Prostate gland (tissue), 2 donors: Measurements from ENCODE around the gene ST8SIA1. TPM values are rescaled to one million over a fixed set of nuclear protein-coding genes. Genes with fewer than 3 reads are reported as not detected.

Experiments used
- DNase-seq: peaks from one replicate; pipeline ENCODE4 v3.0.0-alpha.2; 2019; ENCODE audit warnings: low spot score
- H3K27ac ChIP-seq, 2 donors: fragments of 200-600 bp; sonication (generic); 2 replicates each; pipeline ENCODE4 v1.5.1; 2017 to 2019
- H3K27me3 ChIP-seq: fragments of 200-600 bp; sonication (generic); replicated peaks from 2 replicates; pipeline ENCODE4 v1.5.1; 2019; ENCODE audit not compliant: insufficient read depth
- H3K36me3 ChIP-seq, 2 donors: fragments of 200-600 bp; sonication (generic); 1 replicate in 1 of 2; 2 replicates in 1 of 2; pipeline versions ENCODE4 v1.5.1 to v1.8.1; 2017 to 2019
- H3K4me1 ChIP-seq: fragments of 200-600 bp; sonication (generic); replicated peaks from 2 replicates; pipeline ENCODE4 v1.5.1; 2019
- H3K4me3 ChIP-seq, 2 donors: fragments of 200-600 bp; sonication (generic); 2 replicates each; pipeline ENCODE4 v1.5.1; 2017 to 2019
- H3K9me3 ChIP-seq: fragments of 200-600 bp; sonication (generic); 2 replicates; pipeline ENCODE4 v1.5.1; 2017
- POLR2A ChIP-seq: fragments of 450-650 bp; IDR thresholded peaks from one replicate; pipeline ENCODE4 v1.6.1; 2016; ENCODE audit warnings: antibody characterized with exemption, mild to moderate bottlenecking
- POLR2AphosphoS5 ChIP-seq: sonication (generic); formaldehyde crosslinking; IDR thresholded peaks from one replicate; pipeline ENCODE4 v1.6.1; 2017; ENCODE audit warnings: antibody characterized with exemption
- WGBS: methylation state at CpG from one replicate; pipeline ENCODE4 v1.1.5; 2018; 5-methylcytosine and 5-hydroxymethylcytosine counted together
- intact Hi-C: fragments of 100-400 bp; cut with DNase I; formaldehyde crosslinking; loops from one replicate; pipeline ENCODE4 v1.14.2; 2022
- total RNA-seq, 2 donors: library from RNA; depleted of rRNA; stranded (reverse); fragments of >200 nt; gene quantifications; one replicate each; pipeline ENCODE4 v1.1.0, GENCODE V29; 2016
- TF ChIP-seq, protein P1 (sequence below), 4 experiments: fragments of 200-600 bp in 2 of 4; fragments of 450-650 bp in 2 of 4; sonication (generic) in 2 of 4; IDR thresholded peaks; 1 replicate in 3 of 4; 2 replicates in 1 of 4; pipeline ENCODE4 v1.5.1; 2016 to 2019; ENCODE audit warnings: antibody characterized with exemption in 4 of 4, mild to moderate bottlenecking in 2 of 4, moderate library complexity in 2 of 4

Gene ST8SIA1
- total RNA-seq, 2 donors from 2014 or later = 17.7 to 18.8 TPM

DNA sequence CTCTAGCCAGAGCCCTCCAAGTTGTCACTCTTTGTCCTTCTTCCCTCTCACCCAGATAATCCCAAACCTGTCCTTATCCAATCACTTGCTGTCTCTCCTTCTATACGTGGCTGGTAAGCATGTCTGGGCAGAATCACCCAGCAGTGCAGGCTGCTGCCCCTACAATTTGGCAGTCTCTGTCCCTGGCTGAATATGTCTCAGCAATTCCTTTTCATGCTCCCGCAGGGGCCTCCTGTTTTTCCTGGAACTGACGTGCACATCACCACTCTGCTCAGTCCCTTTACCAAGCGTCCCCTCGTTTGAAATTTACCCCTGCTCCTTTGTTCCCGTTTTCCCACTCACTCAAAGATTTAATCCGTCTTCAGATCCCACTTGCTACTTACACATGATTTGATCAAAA is 80.0 kb downstream of the ST8SIA1 start:
- no peaks in the 10 kb centered on the region for H3K27me3 ChIP-seq
- H3K27ac ChIP-seq = no peak overlapping the region
- DNase-seq = no peak
- TF ChIP-seq, protein P1, sequence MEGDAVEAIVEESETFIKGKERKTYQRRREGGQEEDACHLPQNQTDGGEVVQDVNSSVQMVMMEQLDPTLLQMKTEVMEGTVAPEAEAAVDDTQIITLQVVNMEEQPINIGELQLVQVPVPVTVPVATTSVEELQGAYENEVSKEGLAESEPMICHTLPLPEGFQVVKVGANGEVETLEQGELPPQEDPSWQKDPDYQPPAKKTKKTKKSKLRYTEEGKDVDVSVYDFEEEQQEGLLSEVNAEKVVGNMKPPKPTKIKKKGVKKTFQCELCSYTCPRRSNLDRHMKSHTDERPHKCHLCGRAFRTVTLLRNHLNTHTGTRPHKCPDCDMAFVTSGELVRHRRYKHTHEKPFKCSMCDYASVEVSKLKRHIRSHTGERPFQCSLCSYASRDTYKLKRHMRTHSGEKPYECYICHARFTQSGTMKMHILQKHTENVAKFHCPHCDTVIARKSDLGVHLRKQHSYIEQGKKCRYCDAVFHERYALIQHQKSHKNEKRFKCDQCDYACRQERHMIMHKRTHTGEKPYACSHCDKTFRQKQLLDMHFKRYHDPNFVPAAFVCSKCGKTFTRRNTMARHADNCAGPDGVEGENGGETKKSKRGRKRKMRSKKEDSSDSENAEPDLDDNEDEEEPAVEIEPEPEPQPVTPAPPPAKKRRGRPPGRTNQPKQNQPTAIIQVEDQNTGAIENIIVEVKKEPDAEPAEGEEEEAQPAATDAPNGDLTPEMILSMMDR (IDR thresholded peaks at IDR 0.05) = no peak
- TF ChIP-seq POLR2A (no peak), POLR2AphosphoS5 (no peak)
- no peaks in the 10 kb centered on the region for H3K4me1 ChIP-seq
- 42% methylated on average over 7 of the region's 7 CpGs for WGBS
- H3K9me3 ChIP-seq = no peaks in the 10 kb centered on the region
- H3K36me3 ChIP-seq = no peaks in the 10 kb centered on the region
- H3K4me3 ChIP-seq = no peak overlapping the region
- intact Hi-C loops = no loop called here

DNA sequence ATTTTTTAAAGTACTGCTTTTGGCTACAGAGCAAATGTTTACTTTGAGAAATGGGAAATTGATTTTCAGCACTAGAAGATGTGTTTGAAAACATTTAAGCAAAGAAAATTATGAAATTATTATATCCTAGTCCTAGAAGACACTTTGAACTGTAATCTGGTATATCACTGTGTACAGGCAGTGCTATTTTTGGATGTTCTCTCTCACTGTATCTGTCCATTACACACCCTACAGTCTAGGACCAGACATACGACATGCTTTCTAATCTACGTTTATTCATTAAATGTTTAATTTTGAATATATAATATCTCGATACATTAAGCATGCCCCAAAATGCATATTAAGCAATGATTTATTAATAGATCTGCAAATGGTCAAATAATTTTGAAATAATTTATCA is 82.5 kb downstream of the ST8SIA1 start:
- no peak overlapping the region for H3K4me3 ChIP-seq
- H3K27ac ChIP-seq = no peak overlapping the region
- DNase-seq = no peak
- H3K4me1 ChIP-seq = no peaks in the 10 kb centered on the region
- intact Hi-C loops = no loop called here
- no peaks in the 10 kb centered on the region for H3K27me3 ChIP-seq
- H3K9me3 ChIP-seq = no peaks in the 10 kb centered on the region
- TF ChIP-seq, protein P1 (IDR thresholded peaks at IDR 0.05) = no peak
- TF ChIP-seq POLR2AphosphoS5 (no peak), POLR2A (no peak)
- 61% methylated on average over 3 of the region's 3 CpGs for WGBS
- H3K36me3 ChIP-seq = no peaks in the 10 kb centered on the region

DNA sequence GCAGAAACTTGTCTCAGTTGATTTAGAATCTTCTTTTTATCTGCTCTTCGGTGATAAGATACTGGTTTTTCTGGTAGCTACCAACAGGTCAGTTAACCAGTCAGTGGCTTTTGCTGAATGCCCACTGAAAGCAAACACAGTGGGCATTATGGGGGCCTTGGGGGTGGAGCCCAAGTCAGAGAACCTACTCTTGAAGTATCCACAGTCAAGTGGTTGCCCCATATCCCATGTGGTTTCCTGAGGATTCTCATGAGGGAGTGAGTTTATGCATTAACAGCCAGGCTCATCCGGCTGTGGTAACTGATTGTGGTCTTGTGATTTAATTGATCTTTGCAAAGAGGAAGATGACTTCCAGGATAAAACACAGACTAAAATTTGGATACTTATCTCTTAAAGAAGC is 83.7 kb downstream of the ST8SIA1 start:
- Histone ChIP-seq H3K4me3 (no peak overlapping the region), H3K36me3 (no peaks in the 10 kb centered on the region), H3K4me1 (no peaks in the 10 kb centered on the region), H3K27me3 (no peaks in the 10 kb centered on the region), H3K27ac (no peak overlapping the region), H3K9me3 (no peaks in the 10 kb centered on the region)
- no peak for TF ChIP-seq POLR2AphosphoS5
- intact Hi-C loops = no loop called here
- WGBS = 57% methylated on average over 2 of the region's 2 CpGs
- no peak for DNase-seq

GRCh38 chr12:22248571-22249115 is 85.9 kb downstream of the ST8SIA1 start:
- intact Hi-C loops = no loop called here
- Histone ChIP-seq H3K4me3 (no peak overlapping the region), H3K9me3 (no peaks in the 10 kb centered on the region), H3K4me1 (no peaks in the 10 kb centered on the region), H3K36me3 (no peaks in the 10 kb centered on the region), H3K27me3 (no peaks in the 10 kb centered on the region), H3K27ac (no peak overlapping the region)
- no peak for DNase-seq
- no peak for TF ChIP-seq POLR2A
- TF ChIP-seq, protein P1 (IDR thresholded peaks at IDR 0.05) = no peak
- no peak for TF ChIP-seq POLR2AphosphoS5
- WGBS = 70% methylated on average over 3 of the region's 3 CpGs

- WGBS = 60% methylated on average over 6 of the region's 6 CpGs
Measured at GRCh38 chr12:22248121-22248520, 86.4 kb downstream of the ST8SIA1 start.

More at GRCh38 chr12:22248121-22248520, 86.4 kb downstream of the ST8SIA1 start:
- no peaks in the 10 kb centered on the region for H3K27me3 ChIP-seq
- DNase-seq = no peak
- no peak overlapping the region for H3K4me3 ChIP-seq
- H3K27ac ChIP-seq = no peak overlapping the region
- TF ChIP-seq POLR2A (no peak), POLR2AphosphoS5 (no peak)
- TF ChIP-seq, protein P1 (IDR thresholded peaks at IDR 0.05) = no peak
- no peaks in the 10 kb centered on the region for H3K36me3 ChIP-seq
- H3K9me3 ChIP-seq = no peaks in the 10 kb centered on the region
- H3K4me1 ChIP-seq = no peaks in the 10 kb centered on the region
- intact Hi-C loops = no loop called here
